OCI-LY3 (cell line): ENCODE results near the gene PSMD10.
A peak's percentile ranks its signal among the peaks of the same experiment; 100 is the strongest.

ENCODE experiments used
- H2AFZ ChIP-seq: fragments of 200-600, 300-600 bp; shearing (Covaris generic); 2 replicates; pipeline ENCODE4 v1.6.0; 2014; ENCODE audit warnings: antibody characterized with exemption, low read depth, low read length
- H3K27ac ChIP-seq: fragments of 200-600, 300-600 bp; sonication (generic); 2 replicates; pipeline ENCODE4 v1.5.1; 2014; ENCODE audit warnings: mild to moderate bottlenecking, low read length, moderate library complexity, mixed read lengths
- H3K27me3 ChIP-seq: fragments of 200-600, 300-600 bp; sonication (generic); 2 replicates; pipeline ENCODE4 v1.6.1; 2014; ENCODE audit warnings: low read depth, low read length, mixed read lengths
- H3K36me3 ChIP-seq: fragments of 200-600, 300-600 bp; sonication (generic); replicated peaks from 2 replicates; pipeline ENCODE3; 2014; ENCODE audit warnings: low read depth, low read length, mixed read lengths
- H3K4me1 ChIP-seq: fragments of 300-600, 200-600 bp; sonication (generic); 2 replicates; pipeline ENCODE4 v1.6.1; 2014; ENCODE audit warnings: low read length, mixed read lengths
- H3K4me2 ChIP-seq: fragments of 200-600, 300-600 bp; sonication (generic); 2 replicates; pipeline ENCODE4 v1.6.1; 2014; ENCODE audit warnings: low read length, mixed read lengths
- H3K4me3 ChIP-seq: fragments of 300-600, 200-600 bp; sonication (generic); 2 replicates; pipeline ENCODE4 v1.5.1; 2014; ENCODE audit warnings: antibody characterized with exemption, mild to moderate bottlenecking, low read length, moderate library complexity
- H3K79me2 ChIP-seq: fragments of 300-600, 200-600 bp; shearing (Covaris generic); 2 replicates; pipeline ENCODE4 v1.6.1; 2014; ENCODE audit warnings: mild to moderate bottlenecking, low read length, mixed read lengths
- H3K9ac ChIP-seq: fragments of 300-600, 200-600 bp; shearing (Covaris generic); 2 replicates; pipeline ENCODE4 v1.6.0; 2014; ENCODE audit warnings: mild to moderate bottlenecking, low read length, moderate library complexity
- H3K9me3 ChIP-seq: fragments of 200-600, 300-600 bp; shearing (Covaris generic); 2 replicates; pipeline ENCODE4 v1.6.1; 2014; ENCODE audit warnings: low read length, mixed read lengths; ENCODE audit not compliant: insufficient read depth
- H4K20me1 ChIP-seq: fragments of 200-600, 300-600 bp; sonication (generic); 2 replicates; pipeline ENCODE4 v1.6.1; 2016; ENCODE audit warnings: low read length, mixed read lengths; ENCODE audit not compliant: insufficient read depth
- CTCF ChIP-seq: fragments of 200-600, 300-600 bp; sonication (generic); IDR thresholded peaks from 2 replicates; pipeline ENCODE4 v1.5.1; 2014; ENCODE audit warnings: antibody characterized with exemption, low read length, low read depth
- EZH2phosphoT487 ChIP-seq: fragments of 200-600 bp; shearing (Covaris generic); IDR thresholded peaks from 2 replicates; pipeline ENCODE4 v1.6.1; 2018; ENCODE audit warnings: antibody characterized with exemption, mixed run types, low read depth

The PSMD10 gene, protein sequence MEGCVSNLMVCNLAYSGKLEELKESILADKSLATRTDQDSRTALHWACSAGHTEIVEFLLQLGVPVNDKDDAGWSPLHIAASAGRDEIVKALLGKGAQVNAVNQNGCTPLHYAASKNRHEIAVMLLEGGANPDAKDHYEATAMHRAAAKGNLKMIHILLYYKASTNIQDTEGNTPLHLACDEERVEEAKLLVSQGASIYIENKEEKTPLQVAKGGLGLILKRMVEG

DNA sequence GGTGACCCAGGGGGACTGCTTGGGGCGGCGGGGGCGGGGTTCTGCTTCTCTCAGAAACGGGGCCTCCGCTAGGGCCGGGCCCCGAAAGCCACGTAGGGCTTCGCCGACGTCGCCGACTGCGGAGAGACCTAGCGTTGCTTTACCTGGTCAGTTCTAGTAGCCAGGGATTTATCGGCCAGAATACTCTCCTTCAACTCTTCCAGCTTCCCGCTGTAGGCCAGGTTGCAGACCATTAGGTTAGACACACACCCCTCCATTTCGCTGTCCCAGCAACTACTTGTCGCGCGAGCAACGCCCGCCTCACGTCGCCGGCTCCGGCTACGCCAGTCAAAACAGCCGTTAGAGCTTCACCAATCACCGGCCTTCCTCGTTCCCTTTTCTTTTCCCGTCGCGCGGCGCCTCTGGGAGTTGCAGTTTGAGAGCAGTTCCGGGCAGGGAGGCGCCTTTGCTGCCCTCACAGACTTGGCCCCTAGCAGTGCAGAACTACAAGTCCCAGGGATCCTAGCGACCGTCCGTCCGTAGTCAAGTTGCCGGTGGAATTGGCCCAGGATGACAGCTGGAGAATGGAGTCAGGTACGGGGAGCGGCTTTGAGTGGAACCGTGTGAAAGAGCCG is at the start of gene PSMD10, which contains the start of gene ATG4A:
Gene PSMD10, minus strand, starts transcription at position 279 of the 614 bp plus-strand sequence. Its CDS starts 22 bp downstream, at position 257.
Gene ATG4A, plus strand, starts transcription at position 515 of the 614 bp plus-strand sequence. Its CDS starts 49 bp downstream, at position 564.
- peak within 1 kb of the TSS; percentile 69 for H3K27ac ChIP-seq
- peak within 1 kb of the TSS; percentile 91 for H3K9ac ChIP-seq
- peaks cover 23% of the 10 kb centered on the region for H3K79me2 ChIP-seq
- H3K27me3 ChIP-seq, result no peaks in the 10 kb centered on the region
- no peaks in the 10 kb centered on the region for H3K9me3 ChIP-seq
- H4K20me1 ChIP-seq, result no peaks in the 10 kb centered on the region
- H3K4me1 ChIP-seq, result peaks cover 7% of the 10 kb centered on the region
- peaks cover 4% of the 10 kb centered on the region for H3K36me3 ChIP-seq
- peak within 1 kb of the TSS; percentile 93 for H3K4me2 ChIP-seq
- no peak for TF ChIP-seq CTCF
- no peak for TF ChIP-seq EZH2phosphoT487
- peak within 1 kb of the TSS; percentile 81 for H2AFZ ChIP-seq
- H3K4me3 ChIP-seq, result peak within 1 kb of the TSS; percentile 99

- TF ChIP-seq EZH2phosphoT487 (no peak), CTCF (peak; percentile 56)
- Histone ChIP-seq H3K27ac (no peak overlapping the region), H3K27me3 (no peaks in the 10 kb centered on the region), H2AFZ (no peak overlapping the region), H3K4me3 (no peak overlapping the region), H3K9ac (no peak overlapping the region), H3K79me2 (no peaks in the 10 kb centered on the region), H4K20me1 (no peaks in the 10 kb centered on the region), H3K4me2 (peak overlapping the region; percentile 22; the same call in 1 of the 2 replicates), H3K4me1 (no peaks in the 10 kb centered on the region), H3K9me3 (no peaks in the 10 kb centered on the region), H3K36me3 (no peaks in the 10 kb centered on the region)
Observed at GRCh38 chrX:108138814-108139702, 47.7 kb upstream of the PSMD10 start.

GRCh38 chrX:108134724-108135123 is 43.4 kb upstream of the PSMD10 start:
- Histone ChIP-seq H3K79me2 (no peaks in the 10 kb centered on the region), H3K4me2 (no peak overlapping the region), H3K4me3 (no peak overlapping the region), H2AFZ (no peak overlapping the region), H3K36me3 (no peaks in the 10 kb centered on the region), H3K27ac (no peak overlapping the region), H4K20me1 (no peaks in the 10 kb centered on the region), H3K27me3 (no peaks in the 10 kb centered on the region), H3K9ac (no peak overlapping the region), H3K9me3 (no peaks in the 10 kb centered on the region), H3K4me1 (no peaks in the 10 kb centered on the region)
- TF ChIP-seq EZH2phosphoT487, result no peak
- peak; percentile 6; the same call in 1 of the 2 replicates for TF ChIP-seq CTCF

DNA sequence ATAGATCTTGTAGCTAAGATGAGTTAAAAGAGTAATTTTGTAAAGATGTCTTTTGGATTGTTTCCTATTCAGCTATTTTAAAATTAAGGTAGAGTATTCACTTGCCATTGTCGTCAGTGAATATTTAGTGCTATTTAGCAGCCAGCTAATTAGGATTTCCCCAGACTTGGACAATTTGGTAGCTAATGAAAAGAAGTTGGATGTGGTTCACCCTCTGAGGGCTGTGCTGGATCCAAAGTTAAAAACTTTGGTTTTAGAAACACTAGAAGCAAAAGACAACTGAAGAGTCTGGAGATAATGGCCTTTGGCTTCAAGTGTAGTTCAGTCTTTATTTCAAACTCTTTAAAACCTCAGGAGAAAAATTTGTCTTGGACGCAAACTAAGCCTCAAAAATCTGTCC is 41.5 kb upstream of the PSMD10 start:
- Histone ChIP-seq H3K4me2 (no peak overlapping the region), H2AFZ (no peak overlapping the region), H3K27ac (no peak overlapping the region), H4K20me1 (no peaks in the 10 kb centered on the region), H3K79me2 (no peaks in the 10 kb centered on the region), H3K27me3 (no peaks in the 10 kb centered on the region), H3K4me3 (no peak overlapping the region), H3K36me3 (no peaks in the 10 kb centered on the region), H3K4me1 (no peaks in the 10 kb centered on the region), H3K9ac (no peak overlapping the region), H3K9me3 (no peaks in the 10 kb centered on the region)
- no peak for TF ChIP-seq EZH2phosphoT487
- TF ChIP-seq CTCF, result no peak
